Stimulated activated CD4-positive, alpha-beta T cell treated with anti-CD3 and anti-CD28 coated beads, Interleukin-12 subunit alpha, Interleukin-12 subunit beta, amount 100 ng/mL, for 48 hours (primary cell): ENCODE data around the gene BYSL.
A peak's percentile ranks its signal among the peaks of the same experiment; 100 is the strongest.

Experiments
- DNase-seq, 3 donors: peaks; one replicate each; pipeline ENCODE4 v3.0.0-alpha.2; 2020; ENCODE audit warnings: low read depth in 2 of 3, low spot score in 1 of 3

Gene BYSL

DNA sequence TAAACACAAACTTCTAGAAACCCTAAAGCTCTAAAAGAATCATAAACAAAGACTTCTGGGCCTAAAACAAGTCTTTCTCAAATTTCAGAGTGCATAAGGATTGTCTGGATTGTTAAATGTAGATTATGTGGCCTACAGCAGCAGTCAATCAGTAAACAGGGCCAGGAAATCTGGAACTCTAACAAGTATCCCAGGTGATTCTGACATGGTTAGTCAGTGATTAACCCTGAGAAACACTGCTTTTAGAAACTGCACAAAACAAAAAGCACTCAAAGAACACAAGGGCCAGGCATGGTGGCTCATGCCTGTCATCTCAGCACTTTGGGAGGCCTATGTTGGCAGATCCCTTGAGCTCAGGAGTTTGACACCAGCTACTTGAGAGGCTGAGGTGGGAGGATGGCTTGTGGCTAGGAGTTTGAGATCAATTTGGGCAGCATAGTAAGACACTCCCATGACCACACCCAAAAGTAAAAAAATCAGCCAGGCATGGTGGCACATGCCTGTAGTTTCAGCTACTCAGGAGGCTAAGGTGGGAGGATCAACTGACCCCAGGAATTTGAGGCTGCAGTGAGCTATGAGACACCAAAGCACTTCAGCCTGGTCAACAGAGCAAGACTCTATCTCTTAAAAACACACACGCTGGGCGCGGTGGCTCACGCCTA lies 6.3 kb upstream of the BYSL start:
- no peak for DNase-seq

GRCh38 chr6:41917528-41917927 lies 3.8 kb upstream of the BYSL start:
- DNase-seq, result no peak

GRCh38 chr6:41921712-41921998 lies 356 bp downstream of the BYSL start:
- DNase-seq, result no peak

- no peak for DNase-seq
Measured at GRCh38 chr6:41922154-41922553, 855 bp downstream of the BYSL start.

- DNase-seq, result no peak
Measured at GRCh38 chr6:41927253-41927652, 6.0 kb downstream of the BYSL start.

DNA sequence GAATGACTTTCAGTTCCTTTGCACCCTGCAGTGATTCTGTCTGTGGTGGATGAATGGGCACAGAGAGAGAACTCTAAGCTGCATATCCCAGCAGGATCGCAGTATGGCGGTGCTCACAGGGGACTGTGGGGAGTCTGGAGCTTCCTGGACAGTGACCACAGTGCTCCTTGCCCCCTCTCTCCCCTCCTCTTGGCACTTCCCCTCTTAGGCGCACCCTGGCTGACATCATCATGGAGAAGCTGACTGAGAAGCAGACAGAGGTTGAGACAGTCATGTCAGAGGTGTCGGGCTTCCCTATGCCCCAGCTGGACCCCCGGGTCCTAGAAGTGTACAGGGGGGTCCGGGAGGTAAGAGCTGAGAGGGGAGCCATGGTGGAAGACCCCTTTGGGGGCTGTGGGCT lies 8.6 kb downstream of the BYSL start:
- DNase-seq, result no peak

- DNase-seq, result no peak
Measured at GRCh38 chr6:41931792-41932191, 10.5 kb downstream of the BYSL start.

- no peak for DNase-seq
Measured at GRCh38 chr6:41932378-41932777, 11.1 kb downstream of the BYSL start.

- no peak for DNase-seq
Measured at GRCh38 chr6:41934278-41935192, 13.2 kb downstream of the BYSL start.

GRCh38 chr6:41935193-41935574 lies 13.9 kb downstream of the BYSL start:
- no peak for DNase-seq

GRCh38 chr6:41935685-41936072 lies 14.4 kb downstream of the BYSL start:
- DNase-seq, result no peak

DNA sequence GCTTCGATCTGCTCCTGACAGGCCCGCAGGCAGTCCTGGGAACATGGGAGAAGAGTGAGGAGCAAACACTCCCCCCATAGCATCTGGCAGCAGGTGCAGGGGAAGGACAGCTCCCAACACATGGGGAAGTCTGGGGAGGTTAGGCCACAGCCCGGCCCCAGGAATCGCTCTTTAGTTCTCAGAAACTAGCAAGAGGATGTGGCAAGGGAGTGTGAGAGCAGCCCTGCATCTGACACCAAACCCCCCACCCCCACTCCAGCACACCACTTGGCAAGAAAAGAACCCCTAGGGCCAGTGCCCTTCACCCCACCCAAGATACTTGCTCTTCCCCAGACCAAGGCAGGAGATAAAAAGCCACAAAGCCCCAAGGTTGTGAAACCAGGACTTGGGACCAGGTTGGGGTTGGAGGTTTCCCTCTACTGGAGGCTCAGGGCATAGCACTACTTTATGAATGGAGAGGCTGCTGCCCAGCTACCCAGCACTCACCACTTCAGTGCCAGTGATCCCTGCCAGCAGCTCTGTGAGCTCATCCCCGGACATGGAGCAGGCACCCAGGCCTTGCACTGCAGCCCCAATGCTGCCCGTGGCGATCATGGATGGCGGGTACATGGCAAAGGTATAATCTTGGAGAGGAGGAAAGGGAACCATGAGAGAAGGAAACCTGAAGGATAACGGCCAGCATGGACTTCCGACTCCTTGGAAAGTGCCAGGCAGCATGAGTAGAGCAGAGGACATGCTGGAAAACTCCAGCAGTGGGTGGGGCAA lies 15.0 kb downstream of the BYSL start:
- peak; percentile 65 to 80 (median 69) for DNase-seq

DNA sequence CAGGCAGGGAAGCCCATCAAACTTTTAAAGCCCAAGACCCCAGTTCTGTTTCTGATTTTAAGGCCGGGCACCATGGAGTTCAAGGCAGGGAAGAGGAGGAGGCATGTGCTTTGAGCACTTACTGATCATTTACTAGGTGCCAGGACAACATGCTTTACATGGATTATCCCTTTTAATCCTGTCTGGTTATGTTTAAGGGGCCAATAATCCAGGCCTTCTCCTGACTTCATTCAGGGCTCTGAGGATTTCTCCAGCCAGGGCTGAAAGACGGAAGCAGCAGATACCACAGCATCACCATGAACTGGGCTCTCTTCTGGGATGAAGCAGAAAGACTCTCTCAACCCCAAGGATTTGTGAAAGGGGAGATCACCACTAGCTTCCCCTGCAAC lies 16.2 kb downstream of the BYSL start:
- no peak for DNase-seq

DNA sequence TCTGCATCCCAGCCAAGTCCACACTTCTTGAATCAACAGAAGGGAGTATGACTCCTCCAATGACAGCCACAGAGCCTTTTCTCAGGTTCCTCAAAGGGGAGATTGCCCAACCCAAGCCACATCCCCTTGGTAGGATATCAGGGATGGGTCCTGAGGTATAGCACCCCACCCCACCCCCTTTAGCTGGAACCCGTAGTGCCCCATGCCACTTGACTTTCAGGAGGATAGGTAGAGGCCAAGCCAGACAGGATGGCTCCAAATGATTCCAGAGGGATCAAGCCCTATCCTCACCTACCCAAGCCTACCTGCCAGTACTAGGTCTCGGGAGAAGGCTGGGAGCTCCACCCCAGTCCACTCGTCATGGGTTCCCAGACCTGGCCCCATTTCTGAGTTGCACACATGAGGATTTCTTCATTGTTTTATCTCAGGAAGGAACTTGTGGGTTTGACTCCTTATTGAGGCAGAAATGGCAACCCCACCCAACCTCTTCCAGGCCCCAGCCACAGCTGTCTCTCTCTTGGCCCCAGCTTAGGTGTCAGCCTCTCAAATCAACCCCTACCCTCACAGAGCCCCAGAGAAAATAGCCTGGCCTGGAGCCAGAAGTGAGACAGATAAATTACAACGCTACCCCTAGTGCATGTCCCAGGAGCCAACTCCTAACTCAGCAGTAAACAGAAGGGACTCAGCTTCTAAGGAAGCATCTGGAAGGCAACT lies 16.7 kb downstream of the BYSL start:
- DNase-seq, result no peak

- DNase-seq, result no peak
Measured at GRCh38 chr6:41938590-41939175, 17.4 kb downstream of the BYSL start.

- DNase-seq, result peak in 1 of 3 donors; percentile 30
Measured at GRCh38 chr6:41939176-41939847, 18.0 kb downstream of the BYSL start.

GRCh38 chr6:41939848-41940758 lies 18.8 kb downstream of the BYSL start:
- no peak for DNase-seq

GRCh38 chr6:41940759-41941279 lies 19.5 kb downstream of the BYSL start:
- peak in 2 of 3 donors; percentile 25 to 48 for DNase-seq
